ENCODE results near the gene SLC26A2. TPM values are rescaled to one million over a fixed set of nuclear protein-coding genes. Genes with fewer than 3 reads are reported as not detected.

Gene SLC26A2
- total RNA-seq (10 to 100 TPM in 2 of 5 experiments, 1 to 10 TPM in 3; 5.2 to 16.5 (median 9.6) TPM), polyA plus RNA-seq (1 to 10 TPM; 3.2 to 3.9 TPM), total RNA-seq (17.6 reads per million, percentile 47 among the genes with 10 or more reads in this experiment)

DNA sequence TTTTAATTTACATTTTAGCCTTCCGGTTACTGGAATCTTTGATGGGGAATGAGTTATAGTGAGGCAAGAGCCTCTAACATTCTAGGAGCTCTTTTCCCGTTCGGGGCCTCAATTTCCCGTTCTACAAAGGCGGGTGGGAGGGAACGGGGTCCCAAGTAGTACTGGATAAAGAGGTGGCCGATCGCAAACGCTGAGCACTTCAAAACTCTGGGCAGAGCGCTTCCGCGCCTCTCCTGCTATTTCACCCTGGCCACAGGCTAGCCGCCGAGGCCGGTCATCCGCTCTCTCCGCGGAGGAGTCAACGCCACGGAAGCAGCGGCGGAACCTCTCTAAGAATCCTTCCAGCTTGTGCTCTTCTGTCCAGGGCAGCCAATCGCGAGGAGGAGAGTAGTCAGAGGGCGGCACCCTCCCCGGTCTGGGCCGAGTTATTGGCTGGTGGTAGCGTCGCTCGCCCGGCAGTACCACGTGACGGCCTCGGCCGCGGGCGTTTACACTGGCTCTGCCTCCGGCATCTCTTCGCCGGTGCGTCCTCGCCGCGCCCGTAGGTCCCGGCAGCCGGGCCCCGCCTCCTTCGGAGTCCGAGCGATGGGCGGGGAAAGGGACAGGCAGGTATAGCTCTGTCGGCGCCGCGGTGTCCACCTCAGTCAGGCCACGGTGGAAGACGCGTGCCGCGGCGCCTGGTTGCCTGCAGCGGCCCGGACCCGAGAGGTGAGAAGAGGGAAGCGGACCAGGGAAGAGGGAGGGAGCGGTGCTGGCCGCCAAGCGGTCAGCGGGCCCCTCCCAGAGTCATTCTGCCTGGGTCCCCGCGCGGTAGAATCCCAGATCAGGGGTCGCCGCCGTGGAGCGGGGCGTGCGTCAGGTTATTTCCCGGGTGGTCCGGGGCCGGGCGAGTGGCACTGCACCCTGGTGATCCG is at the start of gene SLC26A2:
SLC26A2 (plus strand) TSS at position 487 of the 914 bp plus-strand sequence. CDS start 16,895 bp downstream, outside the sequence.
- peaks cover 3 to 7% (median 4%) of the 10 kb centered on the region in 5 donors for H3K36me3 Mint-ChIP-seq
- peak within 1 kb of the TSS; percentile 98 for H3K4me3 ChIP-seq (ENCODE audit: low read length)
- DNase-seq: peak; percentile 78 to 92 (median 91)
- H3K27ac Mint-ChIP-seq: peak within 1 kb of the TSS; percentile 94 to 98 (median 97)
- intact Hi-C loops (cut with micrococcal nuclease): loop anchor here (1.0 to 10.0 kb wide), 18 partner anchors 30 to 1810 kb away; partner anchors contain the start of genes CSNK1A1 (in 2 of the 2), FBXO38 (in 2 of the 2), HMGXB3 (in 2 of the 2) and TIGD6 (in 2 of the 2)
- peak within 1 kb of the TSS; percentile 90 to 100 (median 96) for H3K4me3 Mint-ChIP-seq
- no peaks in the 10 kb centered on the region for H3K27me3 Mint-ChIP-seq
- ATAC-seq: peak; percentile 99
- peaks cover 0 to 3% (median 0%) of the 10 kb centered on the region in 11 donors for H3K9me3 Mint-ChIP-seq
- H3K4me1 Mint-ChIP-seq: peaks cover 14 to 43% (median 37%) of the 10 kb centered on the region in 7 donors
- peak within 1 kb of the TSS; percentile 77 for H3K27ac ChIP-seq (ENCODE audit: low read depth, low read length)
- peaks cover 16 to 28% of the 10 kb centered on the region in 2 donors for H3K4me1 ChIP-seq (ENCODE audit: control insufficient read depth in 2 of 2, insufficient read depth in 2 of 2, low read length in 2 of 2)
- CTCF ChIA-PET: interaction anchor here (0.5 to 1.4 kb wide), 5 partner anchors 9 to 334 kb away, joined by 3 to 4 read pairs (median 3); partner anchors contain the start of genes HMGXB3 and TIGD6
- POLR2A ChIA-PET: interaction anchor here (0.7 to 1.9 kb wide), 10 partner anchors 8 to 1292 kb away, joined by 3 to 5 read pairs (median 4); partner anchors contain the start of genes CSNK1A1, GM2A, HMGXB3 and PPARGC1B
- no peaks in the 10 kb centered on the region for H3K9me3 ChIP-seq (ENCODE audit: control insufficient read depth in 2 of 3, low read length in 3 of 3)
- H3K36me3 ChIP-seq (ENCODE audit: control insufficient read depth in 2 of 3, insufficient read depth in 3 of 3, low read length in 3 of 3): peaks cover 0 to 4% (median 0%) of the 10 kb centered on the region in 3 experiments
- H3K27me3 ChIP-seq (ENCODE audit: control insufficient read depth in 2 of 2, insufficient read depth in 2 of 2, low read length in 2 of 2): no peaks in the 10 kb centered on the region

DNA sequence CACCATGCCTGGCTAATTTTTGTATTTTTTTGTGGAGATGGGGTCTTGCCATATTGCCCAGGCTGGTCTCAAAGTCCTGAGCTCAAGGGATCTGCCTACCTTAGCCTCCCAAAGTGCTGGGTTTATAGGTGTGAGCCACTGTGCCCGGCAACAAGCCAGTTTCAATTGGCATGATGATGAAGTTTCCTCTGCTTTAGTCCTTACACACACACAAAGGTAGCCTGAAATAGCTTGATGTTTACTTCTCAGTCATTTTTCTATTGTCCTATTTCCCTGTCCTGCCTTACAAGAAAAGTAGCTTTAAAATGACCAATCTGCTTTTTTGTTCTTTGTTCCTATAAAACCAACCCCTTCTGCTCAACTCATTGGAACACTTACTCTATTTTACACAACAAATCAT is 49.5 kb upstream of the SLC26A2 start:
- Histone ChIP-seq H3K36me3 (ENCODE audit: control insufficient read depth in 2 of 3, insufficient read depth in 3 of 3, low read length in 3 of 3) (no peaks in the 10 kb centered on the region), H3K27me3 (ENCODE audit: control insufficient read depth in 2 of 2, insufficient read depth in 2 of 2, low read length in 2 of 2) (peaks cover 0 to 3% of the 10 kb centered on the region in 2 donors), H3K4me3 (ENCODE audit: low read length) (no peak overlapping the region), H3K27ac (ENCODE audit: low read depth, low read length) (no peak overlapping the region), H3K4me1 (ENCODE audit: control insufficient read depth in 2 of 2, insufficient read depth in 2 of 2, low read length in 2 of 2) (no peaks in the 10 kb centered on the region), H3K9me3 (ENCODE audit: control insufficient read depth in 2 of 3, low read length in 3 of 3) (no peaks in the 10 kb centered on the region)
- intact Hi-C loops (cut with micrococcal nuclease): no loop called here
- Mint-ChIP-seq H3K27ac (no peak overlapping the region), H3K9me3 (no peaks in the 10 kb centered on the region), H3K27me3 (peaks cover 0 to 31% (median 11%) of the 10 kb centered on the region in 5 donors), H3K4me3 (no peak overlapping the region), H3K4me1 (no peaks in the 10 kb centered on the region), H3K36me3 (no peaks in the 10 kb centered on the region)
- DNase-seq (no peak), ATAC-seq (no peak)
- CTCF ChIA-PET: no interaction called here
- POLR2A ChIA-PET: no interaction called here

DNA sequence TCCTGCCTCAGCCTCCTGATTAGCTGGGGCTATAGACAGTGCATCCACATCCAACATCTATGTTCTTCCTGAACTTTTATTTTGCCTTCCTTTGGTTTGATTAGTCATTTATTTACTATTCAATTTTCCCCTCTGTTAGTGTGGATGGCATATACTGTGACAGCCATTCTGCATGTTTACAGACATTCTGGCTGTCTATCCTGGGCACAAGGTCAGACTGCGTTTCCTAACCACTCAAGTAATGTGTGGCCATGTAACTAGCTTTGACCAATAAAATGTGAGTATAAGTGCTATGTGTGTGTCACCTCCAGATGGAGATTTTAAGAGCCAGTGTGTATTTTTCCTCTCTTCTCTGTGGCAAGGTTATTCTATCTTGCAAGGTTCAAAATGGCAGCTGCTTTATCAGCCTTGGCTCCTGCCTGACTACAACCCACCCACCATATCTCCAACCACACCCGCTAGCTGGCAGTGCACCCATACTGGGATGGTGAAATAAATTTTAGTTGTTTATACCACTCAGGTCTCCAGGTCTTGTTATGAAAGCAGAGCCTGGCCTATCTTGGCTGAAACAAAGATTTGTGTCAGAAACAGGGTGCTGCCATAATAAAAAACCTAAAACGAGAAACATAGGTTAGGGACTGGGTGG is 48.2 kb upstream of the SLC26A2 start:
- no peaks in the 10 kb centered on the region for H3K9me3 ChIP-seq (ENCODE audit: control insufficient read depth in 2 of 3, low read length in 3 of 3)
- Mint-ChIP-seq H3K9me3 (no peaks in the 10 kb centered on the region), H3K36me3 (no peaks in the 10 kb centered on the region), H3K4me1 (no peaks in the 10 kb centered on the region), H3K27ac (no peak overlapping the region), H3K27me3 (peaks cover 0 to 33% (median 18%) of the 10 kb centered on the region in 5 donors), H3K4me3 (no peak overlapping the region)
- POLR2A ChIA-PET: no interaction called here
- H3K4me1 ChIP-seq (ENCODE audit: control insufficient read depth in 2 of 2, insufficient read depth in 2 of 2, low read length in 2 of 2): no peaks in the 10 kb centered on the region
- no peaks in the 10 kb centered on the region for H3K36me3 ChIP-seq (ENCODE audit: control insufficient read depth in 2 of 3, insufficient read depth in 3 of 3, low read length in 3 of 3)
- CTCF ChIA-PET: no interaction called here
- ATAC-seq (no peak), DNase-seq (no peak)
- no peak overlapping the region for H3K27ac ChIP-seq (ENCODE audit: low read depth, low read length)
- intact Hi-C loops (cut with micrococcal nuclease): no loop called here
- no peak overlapping the region for H3K4me3 ChIP-seq (ENCODE audit: low read length)
- peaks cover 0 to 3% of the 10 kb centered on the region in 2 donors for H3K27me3 ChIP-seq (ENCODE audit: control insufficient read depth in 2 of 2, insufficient read depth in 2 of 2, low read length in 2 of 2)

DNA sequence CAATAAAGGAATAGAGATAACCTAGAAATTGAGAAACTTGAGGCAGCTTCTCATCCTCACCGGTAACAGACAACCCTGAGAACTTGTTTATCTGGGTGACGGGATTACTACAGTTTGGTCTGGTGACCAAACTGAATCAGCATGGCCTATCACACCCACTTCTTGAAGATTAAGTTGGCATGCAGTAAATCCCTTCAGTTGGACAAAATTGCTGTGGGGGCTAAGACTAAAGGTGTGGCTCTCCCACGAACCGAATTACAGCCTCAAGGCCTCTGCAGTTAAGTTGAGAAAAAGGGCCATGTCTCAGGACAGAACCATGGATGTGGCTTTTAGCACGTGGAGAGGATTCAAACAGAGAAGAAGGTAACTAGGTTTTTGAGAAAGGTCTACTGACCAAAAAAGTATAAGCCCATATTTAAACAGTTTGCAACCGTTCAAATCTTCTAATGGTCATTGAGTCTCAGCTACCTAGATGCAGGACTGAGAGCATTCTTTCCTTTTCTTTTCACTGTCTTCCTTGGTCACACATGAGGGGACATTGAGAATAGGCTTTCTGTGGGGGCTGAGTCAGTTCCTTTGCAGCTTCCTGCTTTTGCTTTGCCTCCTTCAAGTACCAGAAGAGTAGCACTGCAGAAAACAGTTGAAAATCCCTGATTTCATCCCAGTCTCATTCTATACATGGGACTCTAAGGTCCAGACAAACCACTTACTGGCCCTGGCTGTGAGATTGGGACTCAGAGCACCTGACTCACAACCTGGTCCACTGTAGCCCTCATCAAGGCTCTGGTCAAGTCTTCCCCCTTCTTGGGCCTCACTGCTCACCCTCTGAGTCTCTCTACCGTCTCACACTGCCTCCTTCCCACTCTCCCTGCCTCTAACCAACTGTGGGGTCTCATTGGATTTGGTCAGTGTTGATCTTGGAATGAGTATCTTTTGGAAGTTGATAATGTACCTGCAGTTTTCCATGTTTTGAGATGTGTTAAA is 46.8 kb upstream of the SLC26A2 start:
- CTCF ChIA-PET: no interaction called here

DNA sequence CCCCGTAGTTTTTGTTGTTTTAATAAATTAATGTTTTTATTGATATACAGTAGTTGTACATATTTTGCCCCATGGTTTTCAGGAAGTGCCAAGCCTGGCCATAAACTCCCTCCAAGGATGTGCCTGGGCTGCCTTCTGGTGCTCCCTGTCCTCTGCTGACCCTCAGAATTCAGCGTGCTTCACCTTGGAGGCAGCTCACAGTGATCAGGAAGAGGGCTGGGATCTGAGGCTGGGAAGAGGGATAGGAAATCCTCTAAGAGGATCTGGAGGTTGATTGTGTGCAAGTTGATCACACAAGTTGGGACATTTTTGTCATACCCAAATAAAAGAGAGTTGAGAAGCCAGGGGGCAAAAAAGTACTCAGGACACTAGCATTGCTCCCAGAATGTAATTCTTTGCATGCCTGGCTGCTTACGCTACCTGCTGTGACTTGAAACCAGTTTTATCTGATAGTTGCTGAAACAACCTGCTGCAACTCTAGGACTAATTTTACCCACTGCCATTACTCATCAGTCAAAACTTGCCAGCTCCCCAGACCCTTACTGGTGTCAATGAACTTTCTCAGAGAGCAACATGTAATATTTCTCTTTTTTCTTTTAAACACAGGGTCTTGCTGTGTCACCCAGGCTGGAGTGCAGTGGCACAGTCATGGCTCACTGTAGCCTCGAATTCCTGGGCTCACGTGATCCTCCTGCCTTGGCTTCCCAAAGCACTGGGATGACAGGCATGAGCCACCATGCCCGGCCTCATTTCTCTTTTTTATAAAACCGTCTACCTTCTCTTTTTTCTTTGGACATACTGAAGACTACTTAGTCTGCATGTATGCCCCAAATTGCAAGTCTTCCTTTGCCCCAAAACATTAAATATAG is 44.9 kb upstream of the SLC26A2 start:
- H3K27me3 Mint-ChIP-seq: peaks cover 0 to 28% (median 19%) of the 10 kb centered on the region in 5 donors
- no peaks in the 10 kb centered on the region for H3K9me3 Mint-ChIP-seq
- no peak overlapping the region for H3K4me3 Mint-ChIP-seq
- H3K27me3 ChIP-seq (ENCODE audit: control insufficient read depth in 2 of 2, insufficient read depth in 2 of 2, low read length in 2 of 2): no peaks in the 10 kb centered on the region
- ChIA-PET CTCF (no interaction called here), POLR2A (no interaction called here)
- H3K27ac Mint-ChIP-seq: peak overlapping the region in 1 of 9 donors; percentile 5
- H3K36me3 Mint-ChIP-seq: no peaks in the 10 kb centered on the region
- ATAC-seq (no peak), DNase-seq (no peak)
- H3K27ac ChIP-seq (ENCODE audit: low read depth, low read length): no peak overlapping the region
- intact Hi-C loops (cut with micrococcal nuclease): no loop called here
- no peaks in the 10 kb centered on the region for H3K36me3 ChIP-seq (ENCODE audit: control insufficient read depth in 2 of 3, insufficient read depth in 3 of 3, low read length in 3 of 3)
- no peaks in the 10 kb centered on the region for H3K4me1 ChIP-seq (ENCODE audit: control insufficient read depth in 2 of 2, insufficient read depth in 2 of 2, low read length in 2 of 2)
- no peaks in the 10 kb centered on the region for H3K9me3 ChIP-seq (ENCODE audit: control insufficient read depth in 2 of 3, low read length in 3 of 3)
- no peaks in the 10 kb centered on the region for H3K4me1 Mint-ChIP-seq
- no peak overlapping the region for H3K4me3 ChIP-seq (ENCODE audit: low read length)

More for the DNA sequence above, 46.8 kb upstream of the SLC26A2 start:
- no peaks in the 10 kb centered on the region for H3K9me3 ChIP-seq (ENCODE audit: control insufficient read depth in 2 of 3, low read length in 3 of 3)
- Mint-ChIP-seq H3K27me3 (peaks cover 0 to 35% (median 22%) of the 10 kb centered on the region in 5 donors), H3K36me3 (no peaks in the 10 kb centered on the region), H3K4me3 (no peak overlapping the region), H3K27ac (no peak overlapping the region), H3K4me1 (no peaks in the 10 kb centered on the region), H3K9me3 (no peaks in the 10 kb centered on the region)
- no peaks in the 10 kb centered on the region for H3K36me3 ChIP-seq (ENCODE audit: control insufficient read depth in 2 of 3, insufficient read depth in 3 of 3, low read length in 3 of 3)
- no peak overlapping the region for H3K4me3 ChIP-seq (ENCODE audit: low read length)
- POLR2A ChIA-PET: no interaction called here
- ATAC-seq: no peak
- intact Hi-C loops (cut with micrococcal nuclease): no loop called here
- peaks cover 0 to 3% of the 10 kb centered on the region in 2 donors for H3K27me3 ChIP-seq (ENCODE audit: control insufficient read depth in 2 of 2, insufficient read depth in 2 of 2, low read length in 2 of 2)
- H3K4me1 ChIP-seq (ENCODE audit: control insufficient read depth in 2 of 2, insufficient read depth in 2 of 2, low read length in 2 of 2): no peaks in the 10 kb centered on the region
- no peak for DNase-seq
- H3K27ac ChIP-seq (ENCODE audit: low read depth, low read length): no peak overlapping the region

All from naive thymus-derived CD4-positive, alpha-beta T cell (primary cell).